GM11168 (cell line): ENCODE data around the gene CDV3.

Experiments used
- in situ Hi-C: fragments of 300-500 bp; cut with MboI; formaldehyde crosslinking; loops from one replicate; pipeline ENCODE4 v1.12.0; 2022; ENCODE audit warnings: low sequenced_read_pairs; ENCODE audit not compliant: unreplicated experiment

Gene CDV3

DNA sequence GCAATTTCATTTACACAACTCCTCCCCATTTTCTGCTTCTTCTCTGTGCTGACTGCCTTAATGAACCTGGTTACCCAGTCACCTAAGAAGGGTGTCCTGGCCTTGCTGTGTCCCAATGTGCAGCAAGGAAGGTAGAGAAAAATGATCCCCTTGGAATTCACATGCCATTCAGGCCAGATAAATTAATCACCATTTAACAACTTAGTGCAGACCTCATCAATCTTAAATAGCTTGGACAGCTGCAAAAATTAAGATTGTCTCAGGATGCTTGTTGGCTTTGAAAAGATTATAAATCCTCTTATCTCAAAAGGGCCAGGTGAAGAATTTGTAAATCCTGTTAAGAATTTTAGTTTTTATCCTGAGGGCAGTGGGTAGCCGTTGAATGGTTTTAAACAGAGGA, 9.7 kb upstream of the CDV3 start:
- in situ Hi-C loops, result no loop called here

DNA sequence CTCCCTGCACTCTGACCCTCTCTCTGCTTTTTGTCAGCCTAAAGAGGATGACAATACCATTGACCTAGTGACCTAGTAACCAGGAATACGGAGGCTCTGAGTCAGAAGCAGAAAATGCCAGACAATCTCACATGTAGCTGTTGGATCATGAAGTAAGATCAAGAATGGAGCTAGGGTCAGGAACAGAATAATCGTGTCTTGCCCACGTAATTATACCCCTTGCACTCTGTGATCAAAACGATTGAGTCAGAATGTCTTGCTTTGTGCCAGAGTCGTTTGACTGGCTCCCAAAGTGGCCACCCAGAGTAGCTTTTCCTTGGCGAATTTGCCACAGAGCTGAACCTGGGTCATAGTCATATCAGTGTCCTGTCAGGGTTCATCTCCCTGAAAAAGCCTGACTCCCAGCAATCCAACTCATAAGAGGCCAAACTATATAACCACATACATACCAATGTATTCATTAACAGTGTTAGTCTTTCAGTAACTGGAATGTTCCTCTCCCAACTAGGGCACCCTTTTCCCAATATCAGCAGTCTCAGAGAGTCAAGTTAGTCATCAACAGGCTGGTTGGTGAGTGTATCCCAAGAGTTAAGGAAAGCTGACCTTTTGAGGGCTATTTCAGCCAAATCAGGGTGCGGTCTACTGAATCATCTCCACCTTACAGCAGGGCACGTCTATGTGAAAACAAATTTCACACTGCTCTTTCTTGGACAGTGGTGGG, 5.0 kb upstream of the CDV3 start:
- in situ Hi-C loops, result loop anchor here (5.0 kb wide), 1 partner anchor 101 kb away; no protein-coding TSS in a partner anchor

DNA sequence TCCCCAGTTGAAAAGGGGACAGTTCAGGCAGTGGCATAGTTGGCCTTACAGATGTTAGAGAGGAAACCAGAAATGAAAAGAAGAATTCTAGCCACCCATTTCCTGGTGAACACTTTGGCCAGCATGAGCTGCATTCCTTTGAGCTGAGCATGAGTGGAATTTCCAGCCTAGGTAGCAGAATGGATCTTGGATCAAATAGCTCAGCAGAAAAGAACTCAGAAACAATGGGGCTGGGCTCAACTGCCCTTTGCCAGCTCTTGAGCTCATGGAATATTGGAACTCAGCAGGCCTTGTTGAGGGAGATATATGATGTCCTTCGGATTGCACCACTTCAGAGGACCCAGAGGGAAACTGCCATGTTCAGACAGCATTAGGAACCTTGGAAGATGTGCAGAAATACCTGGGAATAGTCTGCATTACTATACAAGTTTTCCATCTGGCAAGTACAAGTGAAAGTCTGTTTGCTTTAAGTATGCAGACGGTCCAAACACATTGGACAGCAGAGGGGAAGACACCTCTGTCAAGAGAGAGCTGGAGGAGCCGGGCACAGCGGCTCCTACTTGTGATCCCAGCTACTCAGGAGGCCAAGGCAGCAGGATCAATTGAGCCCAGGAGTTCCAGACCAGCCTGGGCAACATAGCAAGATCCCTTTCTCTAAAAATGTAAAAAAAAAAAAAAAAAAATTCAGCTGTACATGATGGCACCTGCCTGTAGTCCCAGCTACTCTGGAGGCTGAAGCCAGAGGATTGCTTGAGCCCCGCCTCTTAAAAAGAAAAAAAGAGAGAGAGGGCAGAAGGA, 3.1 kb upstream of the CDV3 start:
- in situ Hi-C loops, result no loop called here

DNA sequence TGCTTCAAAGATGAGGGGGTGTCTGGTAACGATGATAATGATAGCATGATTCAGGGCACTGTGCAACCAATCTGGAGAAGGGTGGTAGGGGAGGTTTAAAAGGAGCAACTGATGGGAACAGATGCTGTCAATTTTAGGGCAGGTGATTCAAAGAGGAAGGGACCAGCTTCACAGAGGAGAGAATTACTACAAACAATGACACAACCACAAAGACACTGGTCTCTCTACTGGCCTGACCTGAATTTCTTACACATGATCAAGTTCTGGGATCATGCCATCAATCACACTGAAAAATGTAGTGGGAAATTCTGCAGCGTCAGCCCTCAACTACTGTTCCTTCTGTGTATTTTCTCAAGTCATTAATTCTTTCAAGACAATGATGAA, 2.6 kb upstream of the CDV3 start:
- in situ Hi-C loops, result no loop called here

DNA sequence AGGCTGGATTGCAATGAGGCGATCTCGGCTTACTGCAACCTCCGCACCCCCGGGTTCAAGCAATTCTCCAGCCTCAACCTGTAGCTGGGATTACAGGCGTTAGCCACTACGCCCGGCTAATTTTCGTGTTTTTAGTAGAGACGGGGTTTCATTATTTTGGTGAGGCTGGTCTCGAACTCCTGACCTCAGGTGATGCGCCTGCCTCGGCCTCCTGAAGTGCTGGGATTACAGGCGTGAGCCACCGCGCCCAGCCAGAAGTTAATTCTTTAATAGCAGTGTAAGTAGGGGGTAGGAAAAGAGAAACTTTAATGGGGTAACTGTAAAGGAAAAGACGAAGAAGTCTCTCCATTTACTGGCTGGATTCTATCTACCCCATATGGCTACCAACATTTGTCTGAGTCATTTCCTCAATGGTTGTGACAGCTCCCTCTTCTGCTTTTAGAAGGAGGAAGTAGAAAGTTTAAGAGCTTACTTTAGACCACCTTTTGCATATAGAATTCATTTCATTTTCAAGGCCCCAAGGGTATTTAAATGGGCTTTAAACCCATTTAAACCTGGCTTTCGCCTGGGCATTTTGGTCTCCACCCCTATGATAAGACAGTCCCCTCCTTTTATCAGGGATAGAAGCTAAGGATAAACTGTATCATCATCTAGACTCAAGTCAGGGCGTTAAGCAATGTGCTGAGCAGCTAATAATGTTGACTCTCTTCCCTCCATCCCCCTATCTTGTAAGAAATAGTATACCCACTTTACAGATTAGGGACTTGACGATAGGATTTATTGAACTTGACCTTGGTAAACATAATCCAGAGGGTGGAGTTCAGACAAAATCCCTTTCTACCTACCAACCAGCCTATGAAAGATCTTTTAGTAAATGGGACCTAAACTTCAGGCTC, 1.1 kb upstream of the CDV3 start:
- in situ Hi-C loops, result no loop called here

DNA sequence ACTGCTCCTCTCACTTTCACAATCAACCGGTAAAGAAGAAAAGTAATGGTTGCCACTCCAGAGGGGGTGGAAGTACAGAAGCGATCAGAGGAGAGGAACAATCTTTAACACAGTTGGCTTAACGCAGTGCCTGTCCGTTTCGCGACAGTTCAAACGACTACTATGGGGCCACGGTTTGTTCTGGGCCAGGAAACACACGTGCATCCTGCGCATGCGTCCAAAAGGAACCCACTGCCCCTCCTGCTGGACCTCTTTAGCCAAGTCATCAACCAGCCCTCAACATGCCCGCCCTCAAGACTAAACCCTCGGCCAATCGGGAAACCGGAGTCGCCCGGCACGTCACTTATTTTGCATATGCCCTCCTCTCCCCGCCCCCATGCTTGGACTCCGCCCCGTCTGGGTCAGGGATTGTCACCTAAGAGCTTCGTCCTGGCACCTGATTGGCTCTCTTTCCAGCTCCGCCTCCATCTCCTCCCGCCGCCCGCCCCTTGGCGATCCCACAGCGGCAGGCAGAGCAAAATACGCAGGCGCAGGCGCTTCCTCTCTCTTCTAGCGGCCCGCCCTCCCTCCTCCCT, 345 bp upstream of the CDV3 start:
- in situ Hi-C loops, result no loop called here

DNA sequence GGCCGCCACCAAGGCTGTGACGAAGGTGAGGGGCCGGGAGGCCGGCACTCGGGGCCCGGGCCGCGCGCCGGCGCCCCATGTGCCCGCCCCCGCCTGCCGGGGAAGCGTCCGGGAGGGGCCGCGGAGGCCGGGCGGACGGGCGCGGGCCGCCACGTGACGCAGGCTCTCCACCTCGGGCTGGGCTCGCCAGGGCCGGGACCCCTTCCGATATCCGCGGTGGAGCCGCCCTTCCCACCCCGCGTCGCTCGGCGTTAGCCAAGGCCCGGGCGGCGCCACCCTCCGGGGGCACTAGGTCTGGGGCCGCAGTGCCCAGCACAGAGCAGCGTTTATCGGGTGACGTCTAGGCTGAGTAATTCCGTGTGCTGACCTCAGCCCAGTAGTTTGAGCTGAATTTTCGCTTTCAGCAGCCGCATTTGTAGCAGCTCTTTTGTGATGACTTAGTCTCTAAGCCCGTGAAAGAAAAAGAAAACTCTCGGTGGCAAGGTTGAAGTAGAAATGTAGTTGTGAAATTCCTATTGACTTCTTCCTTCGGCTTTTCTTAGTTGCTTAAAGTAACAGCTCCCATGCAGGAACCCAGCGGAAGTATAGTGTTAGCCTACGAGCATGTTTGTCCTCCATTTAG, 885 bp downstream of the CDV3 start:
- in situ Hi-C loops, result no loop called here

DNA sequence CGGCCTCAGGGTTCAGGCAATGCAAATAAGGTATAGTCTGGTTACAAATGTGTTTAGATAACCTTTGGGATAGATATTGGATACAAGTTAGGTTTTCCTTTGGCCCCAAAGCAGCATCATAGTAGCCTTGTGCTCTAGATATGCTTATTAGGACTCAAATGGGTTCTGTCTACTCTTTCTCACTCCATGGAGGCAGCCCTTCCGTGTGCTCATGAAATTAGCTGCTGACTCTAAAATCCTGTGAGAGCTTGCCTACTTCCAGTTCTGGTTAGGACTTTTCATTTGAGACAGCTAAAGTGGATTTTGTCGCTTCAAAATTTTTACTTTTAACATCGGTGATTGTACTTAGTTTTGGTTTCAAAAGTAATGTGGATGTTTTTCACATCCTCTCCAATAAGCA, 1.6 kb downstream of the CDV3 start:
- in situ Hi-C loops, result no loop called here

DNA sequence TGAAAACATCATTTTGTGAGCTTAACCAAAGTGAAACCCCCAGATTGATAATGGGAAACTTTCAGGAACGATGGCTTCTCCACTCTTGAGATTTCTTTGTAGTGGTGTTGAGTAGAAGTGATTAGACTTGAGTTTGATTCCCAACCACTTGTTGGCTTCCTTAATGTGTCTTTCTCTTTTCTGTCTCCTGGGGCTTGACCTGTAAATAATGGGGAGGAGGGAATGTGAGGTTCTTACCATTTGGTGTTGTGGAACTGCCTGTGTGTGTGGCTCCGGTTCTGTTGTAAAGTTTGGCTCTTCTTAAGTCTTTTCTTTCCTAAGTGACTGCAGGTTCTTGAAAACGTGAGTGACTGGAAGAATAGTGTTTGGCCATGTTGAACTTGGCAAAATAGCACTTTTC, 2.7 kb downstream of the CDV3 start:
- in situ Hi-C loops, result no loop called here

DNA sequence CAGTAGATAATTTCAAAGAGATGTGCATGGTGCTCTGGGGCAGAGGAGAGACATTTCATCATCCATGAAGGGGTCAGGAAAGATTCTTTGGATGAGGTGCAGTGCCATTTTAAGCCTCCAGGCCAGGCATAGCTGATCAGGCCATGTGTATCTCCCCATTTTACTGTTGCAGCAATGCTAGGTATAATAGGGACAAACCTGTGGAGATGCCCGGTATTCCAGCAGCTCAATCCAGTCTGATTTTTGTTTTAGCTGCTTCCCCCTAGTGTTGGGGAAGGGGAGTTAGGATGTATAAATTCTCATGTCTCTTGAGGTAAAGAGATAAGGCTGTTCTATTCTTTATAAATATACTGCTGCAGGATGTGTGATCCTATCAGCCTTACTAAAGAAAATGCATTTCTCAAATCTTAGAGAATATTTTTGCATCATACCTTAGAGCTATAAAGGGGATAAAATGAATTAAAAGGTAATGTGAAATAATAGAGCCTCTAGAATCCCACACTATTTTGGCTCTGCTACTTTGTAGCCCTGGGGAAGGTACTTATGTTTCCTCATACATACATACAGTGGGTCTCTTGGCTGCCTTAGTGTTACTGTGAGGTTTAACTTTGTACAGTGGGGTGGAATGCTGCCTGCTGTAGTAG, 5.2 kb downstream of the CDV3 start:
- in situ Hi-C loops, result no loop called here

DNA sequence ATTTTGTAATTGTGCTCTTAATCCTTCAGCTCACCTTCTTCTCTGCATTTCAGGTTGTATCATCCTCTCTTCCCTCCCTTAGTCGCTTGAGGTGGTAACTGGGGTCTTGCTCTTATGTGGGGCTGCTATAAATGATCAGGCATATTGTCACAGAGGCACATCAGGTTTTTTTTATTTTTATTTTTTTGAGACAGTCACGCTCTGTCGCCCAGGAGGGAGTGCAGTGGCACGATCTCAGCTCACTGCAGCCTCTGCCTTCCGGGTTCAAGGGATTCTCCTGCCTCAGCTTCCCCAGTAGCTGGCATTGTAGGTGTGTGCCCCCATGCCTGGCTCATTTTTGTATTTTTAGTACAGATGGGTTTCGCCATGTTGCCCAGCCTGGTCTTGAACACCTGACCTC, 9.9 kb downstream of the CDV3 start:
- in situ Hi-C loops, result no loop called here

DNA sequence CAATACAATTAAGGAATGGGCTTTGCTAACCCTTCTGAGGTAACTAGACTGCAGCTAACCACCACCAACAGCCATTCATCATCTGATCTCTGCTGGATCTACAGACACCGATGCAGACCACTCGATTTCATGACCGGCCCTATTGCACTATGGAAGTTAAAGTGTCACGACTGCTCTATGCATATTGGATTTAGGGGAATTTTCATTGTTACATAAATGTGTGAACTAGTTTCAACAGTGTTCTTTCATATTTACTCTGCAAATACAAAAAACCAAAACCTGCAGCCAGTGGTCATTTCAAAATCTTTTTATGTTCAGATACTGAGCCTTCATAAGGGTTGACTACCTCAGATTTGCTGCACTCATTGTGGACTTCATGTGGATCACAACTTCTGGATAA, 14.5 kb downstream of the CDV3 start:
- in situ Hi-C loops, result no loop called here

DNA sequence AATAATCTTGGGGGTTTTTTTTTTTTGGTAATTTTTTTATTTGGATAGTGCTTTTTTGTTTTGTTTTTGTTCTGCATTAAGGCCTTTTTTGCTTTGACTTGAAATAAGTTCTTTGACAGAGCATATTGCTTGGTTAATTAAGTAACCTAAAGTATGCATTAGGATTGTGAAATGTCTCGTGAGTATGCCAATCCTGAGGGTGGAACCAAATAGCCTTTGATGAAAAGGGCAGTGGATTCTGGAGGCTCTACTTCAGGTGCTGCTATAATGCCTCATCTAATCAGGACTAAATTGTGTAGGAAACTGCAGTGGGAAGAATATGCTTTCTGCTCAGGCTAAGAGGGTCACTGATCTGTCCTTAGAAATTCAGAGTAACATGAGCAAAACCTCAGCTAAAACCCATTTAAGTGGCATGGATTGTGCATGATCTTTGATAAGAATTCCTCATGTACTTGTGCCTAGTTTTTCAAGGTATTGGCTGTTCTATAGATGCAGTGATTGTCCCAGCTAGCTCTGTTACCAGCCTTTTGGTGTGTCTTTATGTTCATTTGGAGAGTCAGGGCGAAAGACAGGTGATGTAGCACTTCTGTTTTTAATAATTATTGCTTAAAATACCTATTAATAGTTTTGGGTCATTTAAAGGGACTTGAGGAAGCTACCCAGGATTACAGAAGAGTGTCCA, 15.4 kb downstream of the CDV3 start:
- in situ Hi-C loops, result no loop called here

DNA sequence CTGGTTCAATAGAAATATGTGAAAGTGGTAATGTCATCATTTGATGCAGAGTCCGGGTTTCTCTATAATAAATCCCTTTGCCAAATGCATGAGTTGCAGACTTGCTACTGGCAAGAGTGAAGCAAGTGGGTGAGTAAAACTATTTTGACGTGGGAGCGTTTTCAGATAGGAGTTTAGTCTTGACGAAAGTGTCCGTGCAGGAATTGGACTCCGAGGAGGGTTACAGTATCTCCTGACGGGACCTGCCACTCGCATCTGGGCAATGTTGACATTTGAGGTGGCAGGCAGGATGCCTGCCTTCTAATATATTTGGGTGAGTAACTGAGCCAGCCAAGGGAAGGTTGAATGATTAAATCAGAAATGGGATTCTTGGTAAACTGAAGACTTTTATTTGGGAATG, 16.0 kb downstream of the CDV3 start:
- in situ Hi-C loops, result no loop called here

DNA sequence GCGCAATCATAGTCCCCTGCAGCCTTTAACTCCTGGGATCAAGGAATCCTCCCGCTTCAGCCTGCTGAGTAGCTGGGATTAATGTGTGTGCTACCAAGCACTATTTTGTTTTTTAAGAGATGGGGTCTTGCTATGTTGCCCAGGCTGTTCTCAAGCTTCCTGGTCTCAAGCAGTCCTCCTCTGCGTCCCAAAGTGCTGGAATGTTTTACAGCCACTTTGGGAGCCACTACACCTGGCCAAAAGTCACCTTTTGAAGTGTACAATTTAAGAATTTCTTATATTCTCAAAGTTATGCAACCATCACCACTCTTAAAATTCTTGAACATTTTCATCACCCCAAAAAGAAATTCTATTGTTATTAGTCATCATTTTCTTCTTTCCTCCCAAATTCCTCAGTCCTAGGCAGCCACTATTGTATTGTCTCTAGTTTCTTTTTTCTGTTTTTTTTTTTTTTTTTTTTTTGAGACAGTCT, 17.8 kb downstream of the CDV3 start:
- in situ Hi-C loops, result no loop called here

DNA sequence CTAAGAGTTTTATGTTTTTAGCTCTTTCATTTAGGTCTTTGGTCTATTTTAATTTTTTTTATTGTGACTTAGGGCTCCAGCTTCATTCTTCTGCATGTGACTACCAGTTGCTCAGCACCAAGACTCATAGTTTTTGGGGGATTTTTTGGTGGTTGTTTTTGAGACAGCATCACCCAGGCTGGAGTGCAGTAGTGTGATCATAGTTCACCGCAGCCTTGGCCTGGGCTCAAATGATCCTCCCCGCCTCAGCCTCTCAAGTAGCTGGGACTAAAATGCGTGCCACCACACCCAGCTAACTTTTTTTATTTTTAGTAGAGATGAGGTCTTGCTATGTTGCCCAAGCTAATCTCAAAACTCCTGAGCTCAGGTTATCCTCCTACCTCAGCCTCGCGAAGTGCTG, 19.4 kb downstream of the CDV3 start:
- in situ Hi-C loops, result no loop called here

DNA sequence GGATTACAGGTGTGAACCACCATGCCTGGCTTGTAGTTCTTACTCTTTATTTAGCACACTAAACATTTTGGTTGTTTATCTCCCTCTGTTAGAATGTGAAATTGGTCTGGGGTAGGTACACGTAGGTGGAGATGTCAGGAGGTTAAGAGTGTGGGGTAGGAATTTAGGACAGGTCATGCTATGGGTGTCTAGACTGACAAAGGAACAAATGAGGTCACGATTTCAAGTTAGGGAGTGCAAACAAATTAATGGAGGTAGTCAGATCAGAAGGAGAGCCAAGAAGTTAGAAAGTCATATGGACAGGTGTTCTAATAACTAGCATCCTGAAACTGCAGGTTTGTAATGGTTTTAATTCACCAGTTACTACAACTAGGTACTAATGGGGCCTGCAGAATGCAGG, 19.8 kb downstream of the CDV3 start:
- in situ Hi-C loops, result no loop called here

DNA sequence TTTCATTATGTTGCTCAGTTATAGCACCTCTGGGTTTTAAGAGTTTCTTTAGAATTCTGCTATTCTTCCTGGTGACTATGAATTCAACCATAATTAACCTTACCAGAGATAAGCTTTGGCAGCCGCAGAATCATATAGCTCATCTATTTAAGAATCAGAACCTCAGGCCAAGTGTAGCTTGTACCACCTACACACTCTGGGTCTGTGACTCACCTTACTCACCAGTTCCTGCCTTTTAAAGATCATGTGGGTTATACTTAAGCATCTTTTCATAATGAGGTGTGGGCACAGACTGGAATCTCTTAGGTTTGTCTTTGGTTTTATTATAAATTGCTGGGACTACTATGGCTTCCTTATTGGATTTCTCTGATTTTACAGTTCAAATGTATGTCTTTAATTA, 21.9 kb downstream of the CDV3 start:
- in situ Hi-C loops, result no loop called here

DNA sequence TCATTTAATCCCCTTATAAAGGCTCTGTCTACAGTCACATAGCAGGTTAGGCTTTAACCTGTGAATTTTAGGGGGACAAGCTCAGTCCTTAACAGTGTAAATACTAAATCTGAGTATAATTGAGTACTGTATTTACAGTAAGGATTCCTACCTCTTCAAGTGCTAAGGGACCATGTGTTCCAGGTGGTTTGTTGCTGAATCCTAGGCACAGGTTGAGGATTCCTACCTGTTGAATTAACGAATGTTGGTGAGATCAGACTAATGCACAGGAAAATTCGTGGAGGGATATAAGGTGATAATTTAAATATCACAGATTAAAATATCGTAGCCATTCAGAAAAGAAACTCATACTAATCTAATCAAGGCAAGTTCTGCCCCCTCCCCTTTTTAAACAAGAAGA, 24.9 kb downstream of the CDV3 start:
- in situ Hi-C loops, result no loop called here
